Measurements from ENCODE around the gene SCYGR5. TPM values are rescaled to one million over a fixed set of nuclear protein-coding genes. Genes with fewer than 3 reads are reported as not detected.
A peak's percentile ranks its signal among the peaks of the same experiment; 100 is the strongest.

The SCYGR5 gene
- total and polyA plus RNA-seq, 2 experiments from 2014 or later = not detected

DNA sequence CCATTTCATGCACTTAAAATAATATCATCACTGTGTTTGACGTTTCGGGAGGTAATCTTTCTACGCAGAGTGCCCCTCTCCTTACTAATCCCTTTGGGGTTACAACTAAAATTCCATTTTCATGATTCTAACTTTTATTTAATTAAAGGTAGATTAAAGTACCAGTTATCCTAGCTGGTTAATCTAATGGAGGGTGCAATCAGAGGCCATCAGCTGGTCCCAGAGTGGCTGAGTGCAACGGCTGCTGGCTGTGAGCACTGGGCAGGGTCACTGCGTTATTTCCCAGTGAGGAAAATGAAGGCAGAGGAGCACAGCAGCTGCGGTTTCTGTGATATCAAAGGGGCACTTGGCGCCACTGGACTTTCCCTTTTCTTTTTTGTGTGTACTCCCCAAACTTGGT, 37.2 kb upstream of the SCYGR5 start:
- Histone ChIP-seq H3K4me1 (ENCODE audit: insufficient read depth) (no peaks in the 10 kb centered on the region), H3K4me2 (no peak overlapping the region), H3F3A (replicated peaks; ENCODE audit: low read depth) (no peaks in the 10 kb centered on the region), H3K9me2 (ENCODE audit: insufficient read depth) (no peaks in the 10 kb centered on the region), H3K36me3 (ENCODE audit: insufficient read depth) (no peaks in the 10 kb centered on the region), H3K27me3 (ENCODE audit: insufficient read depth) (no peaks in the 10 kb centered on the region), H3K79me2 (replicated peaks; ENCODE audit: insufficient read depth) (no peaks in the 10 kb centered on the region), H4K20me1 (replicated peaks; ENCODE audit: insufficient read depth) (no peaks in the 10 kb centered on the region), H2AFZ (peak overlapping the region; percentile 8; the same call in 1 of the 2 replicates), H3K4me3 (no peak overlapping the region), H3K27ac (ENCODE audit: low read depth) (no peak overlapping the region)
- Mint-ChIP-seq H3K27me3 (ENCODE audit: insufficient read depth, low read depth, poor library complexity) (peaks cover 4% of the 10 kb centered on the region), H3K4me1 (no peaks in the 10 kb centered on the region), H3K9me3 (no peaks in the 10 kb centered on the region), H3K27ac (no peak overlapping the region; the same call in 1 of the 2 replicates), H3K36me3 (ENCODE audit: low read depth) (no peaks in the 10 kb centered on the region), H3K4me3 (no peak overlapping the region)
- DNase-seq (ENCODE audit: low spot score) = no peak
- ATAC-seq = no peak
- TF ChIP-seq, protein P1, sequence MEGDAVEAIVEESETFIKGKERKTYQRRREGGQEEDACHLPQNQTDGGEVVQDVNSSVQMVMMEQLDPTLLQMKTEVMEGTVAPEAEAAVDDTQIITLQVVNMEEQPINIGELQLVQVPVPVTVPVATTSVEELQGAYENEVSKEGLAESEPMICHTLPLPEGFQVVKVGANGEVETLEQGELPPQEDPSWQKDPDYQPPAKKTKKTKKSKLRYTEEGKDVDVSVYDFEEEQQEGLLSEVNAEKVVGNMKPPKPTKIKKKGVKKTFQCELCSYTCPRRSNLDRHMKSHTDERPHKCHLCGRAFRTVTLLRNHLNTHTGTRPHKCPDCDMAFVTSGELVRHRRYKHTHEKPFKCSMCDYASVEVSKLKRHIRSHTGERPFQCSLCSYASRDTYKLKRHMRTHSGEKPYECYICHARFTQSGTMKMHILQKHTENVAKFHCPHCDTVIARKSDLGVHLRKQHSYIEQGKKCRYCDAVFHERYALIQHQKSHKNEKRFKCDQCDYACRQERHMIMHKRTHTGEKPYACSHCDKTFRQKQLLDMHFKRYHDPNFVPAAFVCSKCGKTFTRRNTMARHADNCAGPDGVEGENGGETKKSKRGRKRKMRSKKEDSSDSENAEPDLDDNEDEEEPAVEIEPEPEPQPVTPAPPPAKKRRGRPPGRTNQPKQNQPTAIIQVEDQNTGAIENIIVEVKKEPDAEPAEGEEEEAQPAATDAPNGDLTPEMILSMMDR (conservative IDR thresholded peaks at IDR 0.05; ENCODE audit: low read depth in 2 of 2) = no peak
- TF ChIP-seq ZNF331 (CRISPR knock-in tag; IDR thresholded peaks at IDR 0.05; ENCODE audit: low read depth) (no peak), CREB1 (CRISPR knock-in tag; IDR thresholded peaks at IDR 0.05; ENCODE audit: low read depth) (no peak), POLR2AphosphoS5 (IDR thresholded peaks at IDR 0.05; ENCODE audit: low read depth) (no peak), STAT1 (IDR thresholded peaks at IDR 0.05; ENCODE audit: unreplicated experiment) (no peak), ZNF114 (CRISPR knock-in tag; IDR thresholded peaks at IDR 0.05) (no peak), JUNB (IDR thresholded peaks at IDR 0.05; ENCODE audit: unreplicated experiment) (no peak), EZH2phosphoT487 (IDR thresholded peaks at IDR 0.05; ENCODE audit: unreplicated experiment) (no peak)
- TF ChIP-seq, protein P2, sequence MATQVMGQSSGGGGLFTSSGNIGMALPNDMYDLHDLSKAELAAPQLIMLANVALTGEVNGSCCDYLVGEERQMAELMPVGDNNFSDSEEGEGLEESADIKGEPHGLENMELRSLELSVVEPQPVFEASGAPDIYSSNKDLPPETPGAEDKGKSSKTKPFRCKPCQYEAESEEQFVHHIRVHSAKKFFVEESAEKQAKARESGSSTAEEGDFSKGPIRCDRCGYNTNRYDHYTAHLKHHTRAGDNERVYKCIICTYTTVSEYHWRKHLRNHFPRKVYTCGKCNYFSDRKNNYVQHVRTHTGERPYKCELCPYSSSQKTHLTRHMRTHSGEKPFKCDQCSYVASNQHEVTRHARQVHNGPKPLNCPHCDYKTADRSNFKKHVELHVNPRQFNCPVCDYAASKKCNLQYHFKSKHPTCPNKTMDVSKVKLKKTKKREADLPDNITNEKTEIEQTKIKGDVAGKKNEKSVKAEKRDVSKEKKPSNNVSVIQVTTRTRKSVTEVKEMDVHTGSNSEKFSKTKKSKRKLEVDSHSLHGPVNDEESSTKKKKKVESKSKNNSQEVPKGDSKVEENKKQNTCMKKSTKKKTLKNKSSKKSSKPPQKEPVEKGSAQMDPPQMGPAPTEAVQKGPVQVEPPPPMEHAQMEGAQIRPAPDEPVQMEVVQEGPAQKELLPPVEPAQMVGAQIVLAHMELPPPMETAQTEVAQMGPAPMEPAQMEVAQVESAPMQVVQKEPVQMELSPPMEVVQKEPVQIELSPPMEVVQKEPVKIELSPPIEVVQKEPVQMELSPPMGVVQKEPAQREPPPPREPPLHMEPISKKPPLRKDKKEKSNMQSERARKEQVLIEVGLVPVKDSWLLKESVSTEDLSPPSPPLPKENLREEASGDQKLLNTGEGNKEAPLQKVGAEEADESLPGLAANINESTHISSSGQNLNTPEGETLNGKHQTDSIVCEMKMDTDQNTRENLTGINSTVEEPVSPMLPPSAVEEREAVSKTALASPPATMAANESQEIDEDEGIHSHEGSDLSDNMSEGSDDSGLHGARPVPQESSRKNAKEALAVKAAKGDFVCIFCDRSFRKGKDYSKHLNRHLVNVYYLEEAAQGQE (IDR thresholded peaks at IDR 0.05; ENCODE audit: unreplicated experiment) = no peak
- TF ChIP-seq, protein P3, sequence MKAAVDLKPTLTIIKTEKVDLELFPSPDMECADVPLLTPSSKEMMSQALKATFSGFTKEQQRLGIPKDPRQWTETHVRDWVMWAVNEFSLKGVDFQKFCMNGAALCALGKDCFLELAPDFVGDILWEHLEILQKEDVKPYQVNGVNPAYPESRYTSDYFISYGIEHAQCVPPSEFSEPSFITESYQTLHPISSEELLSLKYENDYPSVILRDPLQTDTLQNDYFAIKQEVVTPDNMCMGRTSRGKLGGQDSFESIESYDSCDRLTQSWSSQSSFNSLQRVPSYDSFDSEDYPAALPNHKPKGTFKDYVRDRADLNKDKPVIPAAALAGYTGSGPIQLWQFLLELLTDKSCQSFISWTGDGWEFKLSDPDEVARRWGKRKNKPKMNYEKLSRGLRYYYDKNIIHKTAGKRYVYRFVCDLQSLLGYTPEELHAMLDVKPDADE (IDR thresholded peaks at IDR 0.05) = no peak

DNA sequence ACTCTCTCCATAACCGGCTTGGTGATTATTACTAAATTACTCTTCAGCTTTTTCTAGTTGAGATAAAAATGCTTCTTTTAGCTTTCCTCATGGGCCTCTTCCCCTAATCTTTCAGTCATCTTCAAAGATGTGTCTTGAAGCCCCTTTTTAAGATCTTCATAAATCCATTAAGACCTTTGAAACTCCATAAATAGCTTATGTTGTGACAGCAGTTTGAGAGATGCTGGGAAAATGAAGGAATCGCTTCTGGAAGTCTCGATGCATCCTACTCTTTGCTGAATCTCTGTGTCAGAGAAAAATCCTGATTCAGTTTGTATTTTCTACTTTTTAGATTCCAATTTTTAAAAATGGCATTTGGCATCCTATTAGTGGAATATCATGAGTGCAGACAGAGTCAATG, 36.3 kb upstream of the SCYGR5 start:
- Mint-ChIP-seq H3K4me3 (no peak overlapping the region), H3K4me1 (no peaks in the 10 kb centered on the region), H3K27me3 (ENCODE audit: insufficient read depth, low read depth, poor library complexity) (peaks cover 4% of the 10 kb centered on the region), H3K27ac (no peak overlapping the region), H3K36me3 (ENCODE audit: low read depth) (no peaks in the 10 kb centered on the region), H3K9me3 (no peaks in the 10 kb centered on the region)
- H3K4me1 ChIP-seq (ENCODE audit: insufficient read depth) = no peaks in the 10 kb centered on the region
- no peak overlapping the region for H3K4me3 ChIP-seq
- no peaks in the 10 kb centered on the region for H3F3A ChIP-seq (replicated peaks; ENCODE audit: low read depth)
- DNase-seq (ENCODE audit: low spot score) (no peak), ATAC-seq (no peak)
- H4K20me1 ChIP-seq (replicated peaks; ENCODE audit: insufficient read depth) = no peaks in the 10 kb centered on the region
- H3K79me2 ChIP-seq (replicated peaks; ENCODE audit: insufficient read depth) = no peaks in the 10 kb centered on the region
- no peaks in the 10 kb centered on the region for H3K9me2 ChIP-seq (ENCODE audit: insufficient read depth)
- no peak overlapping the region for H2AFZ ChIP-seq
- no peaks in the 10 kb centered on the region for H3K36me3 ChIP-seq (ENCODE audit: insufficient read depth)
- H3K27me3 ChIP-seq (ENCODE audit: insufficient read depth) = no peaks in the 10 kb centered on the region
- no peak overlapping the region for H3K4me2 ChIP-seq
- no peak overlapping the region for H3K27ac ChIP-seq (ENCODE audit: low read depth)
- TF ChIP-seq STAT1 (IDR thresholded peaks at IDR 0.05; ENCODE audit: unreplicated experiment) (no peak), POLR2AphosphoS5 (IDR thresholded peaks at IDR 0.05; ENCODE audit: low read depth) (no peak), CREB1 (CRISPR knock-in tag; IDR thresholded peaks at IDR 0.05; ENCODE audit: low read depth) (no peak)
- TF ChIP-seq, protein P3 (IDR thresholded peaks at IDR 0.05) = no peak
